CD4-positive, alpha-beta T cell treated with Interleukin-17A for 4 hours (primary cell): ENCODE data around the gene COIL.

Experiments used
- DNase-seq: peaks from one replicate; pipeline ENCODE4 v3.0.0-alpha.2; 2020; ENCODE audit warnings: mixed read lengths

COIL gene

DNA sequence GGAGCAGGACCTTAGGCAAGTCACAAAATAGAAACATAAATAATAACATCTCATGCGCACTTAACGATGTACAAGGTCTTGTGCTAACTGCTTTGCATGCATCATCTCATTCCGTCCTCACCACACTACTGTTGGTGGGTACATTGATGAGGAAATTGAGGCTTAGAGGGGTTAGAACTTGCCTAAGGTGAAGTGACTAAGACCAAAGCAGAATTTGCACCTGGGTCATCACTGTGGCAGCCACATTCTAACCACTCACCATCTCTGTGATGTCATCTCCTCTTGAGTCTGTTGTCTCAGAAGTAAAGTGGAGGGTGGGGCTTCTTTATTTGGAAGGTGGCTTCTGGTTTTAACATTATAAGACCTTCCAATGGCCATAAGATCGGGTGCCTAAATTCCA is 26.6 kb downstream of the COIL start:
- DNase-seq: no peak

- DNase-seq: no peak
Measured at GRCh38 chr17:56933868-56934267, 27.0 kb downstream of the COIL start.

DNA sequence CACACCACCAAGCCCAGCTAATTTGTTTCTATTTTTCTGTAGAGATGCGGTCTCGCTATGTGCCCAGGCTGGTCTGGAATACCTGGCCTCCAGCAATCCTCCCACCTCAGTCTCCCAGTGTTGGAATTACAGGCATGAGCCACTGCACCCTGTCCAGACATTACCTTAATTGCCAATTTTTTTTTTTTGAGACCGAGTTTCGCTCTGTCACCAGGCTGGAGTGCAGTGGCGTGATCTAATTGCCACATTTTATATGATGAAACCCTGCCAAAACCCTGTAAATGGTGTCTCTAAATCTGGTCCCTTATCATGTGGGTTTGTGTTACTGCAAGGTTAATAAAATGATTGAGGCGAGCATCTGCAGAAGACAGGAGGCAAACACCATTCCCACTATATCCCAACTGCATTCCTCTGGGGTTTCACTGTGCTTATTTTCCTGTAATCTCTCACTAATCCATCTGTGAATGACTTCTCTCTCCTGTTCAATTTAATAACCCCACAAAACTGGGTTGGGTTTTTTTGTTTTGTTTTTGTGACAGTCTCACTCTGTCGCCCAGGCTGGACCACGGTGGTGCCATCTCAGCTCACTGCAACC is 27.6 kb downstream of the COIL start:
- DNase-seq: no peak

GRCh38 chr17:56930739-56931337 is 30.0 kb downstream of the COIL start:
- DNase-seq: no peak

DNA sequence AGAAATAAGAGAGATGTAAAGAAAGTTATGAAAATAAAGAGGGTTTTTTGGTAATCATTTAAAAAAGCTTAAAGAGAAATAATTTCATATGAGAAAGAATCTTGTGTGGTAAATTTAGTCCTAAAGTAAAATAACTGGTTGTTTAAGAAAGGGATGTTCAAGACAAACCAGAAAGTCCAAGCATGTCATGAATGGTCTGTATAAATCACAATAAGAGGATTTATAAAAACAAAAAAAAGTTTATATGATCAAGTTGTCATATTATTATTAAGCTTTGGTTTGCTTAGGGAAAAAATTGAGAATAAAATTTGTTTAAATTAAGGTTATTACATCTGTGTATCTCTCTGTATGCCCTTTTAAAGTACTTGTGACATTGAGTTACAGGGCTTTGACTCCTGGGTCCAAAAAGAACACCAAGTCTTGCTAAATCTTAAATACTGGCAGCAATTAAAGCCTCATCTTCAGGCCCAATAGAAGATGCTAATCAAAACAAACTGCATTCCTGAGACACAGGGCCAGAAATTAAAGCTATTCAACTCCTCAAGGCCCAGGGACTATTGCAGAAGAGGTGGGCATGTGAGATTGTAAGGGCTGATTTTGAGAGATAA is 31.4 kb downstream of the COIL start:
- DNase-seq: no peak

DNA sequence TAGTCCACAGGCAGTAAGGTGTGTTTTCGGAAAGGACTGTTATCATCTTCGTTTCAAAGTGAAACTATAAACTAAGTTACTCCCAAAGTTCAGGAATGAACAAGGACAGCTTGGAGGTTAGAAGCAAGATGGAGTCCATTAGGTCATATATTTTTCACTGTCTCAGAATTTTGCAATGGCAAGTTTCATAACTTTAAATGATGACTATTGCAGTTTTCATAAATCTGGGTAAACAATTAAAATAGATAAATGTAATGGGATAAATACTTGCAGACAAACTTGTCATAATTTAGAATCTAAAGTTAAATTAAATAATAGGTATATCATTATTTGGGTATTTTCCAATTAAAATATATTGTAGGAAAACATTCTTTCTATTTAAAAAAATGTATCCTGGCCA is 32.3 kb downstream of the COIL start:
- no peak for DNase-seq

- DNase-seq: no peak
Measured at GRCh38 chr17:56926704-56927103, 34.1 kb downstream of the COIL start.

DNA sequence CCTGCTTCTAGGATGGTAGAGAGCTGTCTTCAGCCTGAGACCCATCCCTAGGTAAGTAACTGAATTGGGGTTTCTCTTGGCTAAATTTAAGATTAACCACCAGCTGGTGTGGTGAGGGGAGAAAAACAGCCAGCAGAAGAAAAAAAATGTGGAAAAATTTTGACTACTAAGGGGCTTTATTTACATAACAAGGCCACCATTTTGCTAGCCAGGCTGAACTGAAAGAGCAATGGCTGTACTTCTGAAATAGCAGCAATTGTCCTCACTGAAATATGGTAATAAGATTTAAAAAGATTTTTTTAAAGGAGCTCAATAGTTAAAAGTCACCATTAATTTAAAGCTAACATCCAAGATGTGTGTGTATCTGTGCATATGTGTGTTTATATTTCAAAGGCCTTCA is 34.6 kb downstream of the COIL start:
- no peak for DNase-seq

DNA sequence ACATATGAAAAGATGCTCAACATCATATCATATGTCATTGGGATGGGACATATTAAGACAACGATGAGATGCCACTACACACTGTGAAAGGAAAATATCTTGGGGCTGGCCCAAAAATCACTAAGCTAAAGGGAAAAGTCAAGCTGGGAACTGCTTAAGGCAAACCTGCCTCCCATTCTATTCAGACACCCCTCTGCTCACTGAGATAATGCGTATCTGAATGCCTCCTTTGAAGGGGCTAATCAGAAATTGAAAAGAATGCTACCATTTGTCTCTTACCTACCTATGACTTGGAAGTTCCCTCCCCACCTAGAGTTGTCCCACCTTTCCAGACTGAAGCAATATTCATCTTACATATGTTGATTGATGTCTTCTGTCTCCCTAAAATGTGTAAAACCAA is 35.8 kb downstream of the COIL start:
- no peak for DNase-seq

- DNase-seq: no peak
Measured at GRCh38 chr17:56919717-56920116, 41.1 kb downstream of the COIL start.

GRCh38 chr17:56918916-56919315 is 41.9 kb downstream of the COIL start:
- DNase-seq: no peak

GRCh38 chr17:56917559-56918296 is 43.1 kb downstream of the COIL start:
- no peak for DNase-seq

- peak; percentile 12 for DNase-seq
Measured at GRCh38 chr17:56914581-56915273, 46.1 kb downstream of the COIL start.

- peak; percentile 94 for DNase-seq
Measured at GRCh38 chr17:56913867-56914580, 46.8 kb downstream of the COIL start, which contains the start of gene TRIM25. Gene TRIM25, minus strand, starts transcription at chr17:56914049. Its CDS starts 61 bp downstream, at chr17:56913988.

DNA sequence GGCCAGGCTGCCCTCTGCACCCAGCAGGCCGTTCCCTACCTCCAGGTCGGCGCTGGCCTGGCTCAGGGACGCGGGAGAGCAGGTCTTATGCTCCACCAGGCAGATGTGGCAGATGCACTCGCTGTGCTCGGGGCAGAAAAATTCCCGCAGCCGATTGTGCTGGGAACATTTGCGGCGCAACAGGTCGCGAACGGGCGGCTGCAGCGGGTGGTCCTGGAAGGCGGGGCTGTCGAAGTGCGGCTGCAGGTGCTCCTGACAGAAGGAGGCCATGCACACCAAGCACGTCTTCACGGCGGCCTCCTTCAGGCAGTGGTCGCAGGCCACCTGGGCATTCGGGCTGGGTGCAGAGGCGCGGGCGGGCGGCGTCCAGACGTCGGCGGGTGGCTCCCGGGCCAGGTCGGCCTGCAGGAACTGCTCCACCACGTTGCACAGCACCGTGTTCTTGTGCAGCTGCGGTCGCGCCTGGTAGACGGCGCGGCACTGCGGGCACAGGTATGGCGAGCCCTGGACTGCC is 47.4 kb downstream of the COIL start:
- DNase-seq: no peak

- DNase-seq: no peak
Measured at GRCh38 chr17:56913000-56913311, 47.9 kb downstream of the COIL start.

DNA sequence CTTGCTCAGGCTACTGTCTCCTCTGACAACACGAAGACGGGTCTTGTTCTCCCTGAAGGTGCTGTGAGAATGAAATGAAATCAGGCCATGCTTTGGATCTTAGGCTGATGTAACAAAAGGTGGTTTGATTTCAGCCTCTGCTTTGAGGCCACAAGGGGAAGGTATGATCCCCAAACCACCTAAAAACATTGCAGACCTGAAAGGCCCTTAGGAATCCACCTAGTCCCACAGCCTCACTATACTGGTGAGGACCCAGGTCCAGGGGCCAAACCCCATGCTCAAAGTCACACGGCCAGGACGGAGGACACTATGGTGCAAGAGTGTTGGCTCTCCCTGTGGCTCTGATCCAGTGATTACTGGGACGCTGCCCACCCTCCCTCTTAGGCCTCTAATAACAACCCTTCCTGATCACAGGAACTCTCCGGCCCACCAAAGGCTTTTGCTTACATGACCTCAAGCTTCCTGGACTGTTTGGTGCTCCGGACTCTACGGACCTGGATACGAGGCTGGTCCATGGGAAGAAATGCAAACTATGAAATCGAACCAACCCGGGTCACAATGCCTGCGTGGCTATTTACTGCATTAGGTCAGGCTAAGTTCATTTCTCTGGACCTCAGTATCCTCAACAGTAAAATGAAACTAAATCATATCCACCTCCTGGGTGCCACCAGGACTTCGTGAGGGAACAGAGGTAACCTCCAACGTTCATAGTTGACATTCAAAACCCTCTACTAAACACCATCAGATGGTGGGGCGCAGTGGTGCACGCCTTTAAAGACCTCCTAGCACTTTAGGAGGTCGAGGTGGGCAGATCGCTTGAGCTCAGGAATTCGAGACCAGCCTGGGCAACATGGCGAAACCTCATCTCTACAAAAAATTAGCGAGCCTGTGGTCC is 48.5 kb downstream of the COIL start:
- DNase-seq: no peak

DNA sequence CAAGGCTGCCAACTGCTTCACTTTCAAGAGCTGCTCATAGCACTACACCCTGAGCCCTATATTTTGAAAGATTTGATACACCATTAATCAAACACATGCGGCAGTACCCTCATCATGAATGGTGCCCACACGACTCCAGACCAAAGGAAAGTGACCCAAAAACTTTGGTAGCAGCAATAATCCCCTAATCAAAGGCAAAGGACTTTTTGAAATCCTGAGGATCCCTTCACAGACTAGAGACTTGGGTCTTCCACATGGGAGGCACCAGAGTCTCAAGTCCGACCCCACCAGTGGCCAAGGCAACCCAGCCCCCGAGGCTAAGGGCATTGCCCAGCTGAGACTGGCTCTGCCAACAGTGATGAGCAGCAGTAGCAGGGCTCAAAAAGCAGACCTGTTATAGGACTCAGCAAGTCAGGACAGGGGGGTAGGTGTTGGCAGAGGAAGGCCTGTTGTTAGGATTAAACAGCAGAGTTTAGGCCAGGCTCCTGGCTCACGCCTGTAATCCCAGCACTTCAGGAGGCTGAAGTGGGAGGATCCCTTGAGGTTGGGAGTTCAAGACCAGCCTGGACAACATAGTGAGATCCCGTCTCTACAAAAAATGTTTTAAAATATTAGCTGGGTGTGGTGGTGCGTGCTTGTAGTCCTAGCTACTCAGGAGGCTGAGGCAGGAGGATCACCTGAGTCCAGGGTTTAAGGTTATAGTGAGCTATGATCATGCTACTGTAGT is 50.2 kb downstream of the COIL start:
- no peak for DNase-seq

DNA sequence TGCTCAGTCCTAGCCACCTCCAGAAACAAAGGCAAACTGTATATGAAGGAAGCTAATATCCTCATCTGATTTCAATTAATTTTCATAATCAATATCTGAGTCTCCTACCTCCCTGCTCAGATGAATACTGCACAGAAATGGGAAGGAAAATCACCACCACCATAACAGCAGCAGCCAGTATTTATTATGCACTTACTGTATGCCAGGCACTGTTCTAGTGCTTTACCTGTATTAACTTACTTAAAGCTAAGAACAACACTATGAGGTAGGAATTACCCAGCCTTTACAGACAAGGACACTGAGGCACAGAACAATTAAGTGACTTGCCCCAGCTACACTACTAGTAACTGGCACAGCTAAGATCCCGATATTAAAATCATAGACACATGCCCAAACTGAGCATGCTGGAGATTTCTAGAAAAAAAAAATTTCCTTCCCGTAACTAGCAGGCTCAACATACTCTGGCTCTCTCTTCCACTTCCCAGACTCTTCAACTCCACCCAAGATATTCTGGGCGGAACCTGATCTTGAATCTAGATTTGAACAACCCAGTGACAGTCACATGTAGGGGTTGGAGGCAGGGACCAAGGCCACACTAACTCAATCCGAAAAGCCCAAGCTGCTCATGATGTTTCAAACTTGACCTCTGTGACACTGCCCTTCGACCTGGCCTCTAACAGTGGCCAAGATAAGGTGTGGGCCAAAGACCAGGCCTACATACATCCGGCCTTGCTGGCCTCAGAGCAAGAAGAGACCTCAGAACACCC is 50.9 kb downstream of the COIL start:
- no peak for DNase-seq

GRCh38 chr17:56908001-56908542 is 52.8 kb downstream of the COIL start:
- peak; percentile 48 for DNase-seq
